ENCODE measurements around the gene POGK.
"Not testable (repeated sequence)": the region's sequence is repeated elsewhere in the genome, so short reads cannot be mapped to it uniquely, and the experiment has no call there.

Gene POGK

GRCh38 chr1:166858726-166859419 lies 19.6 kb downstream of the POGK start:
- DNase-seq = no peak

GRCh38 chr1:166859597-166859996 lies 20.3 kb downstream of the POGK start:
- DNase-seq = no peak

GRCh38 chr1:166865926-166866325 lies 26.7 kb downstream of the POGK start:
- DNase-seq = no peak

GRCh38 chr1:166868639-166869038 lies 29.4 kb downstream of the POGK start:
- no peak for DNase-seq

GRCh38 chr1:166869318-166870099 lies 30.2 kb downstream of the POGK start:
- DNase-seq = no peak

- DNase-seq = no peak
Measured at GRCh38 chr1:166870584-166870983, 31.3 kb downstream of the POGK start.

GRCh38 chr1:166874464-166874863 lies 35.2 kb downstream of the POGK start:
- no peak for DNase-seq

- DNase-seq = no peak
Measured at GRCh38 chr1:166875302-166875733, 36.0 kb downstream of the POGK start.

- DNase-seq = peak; percentile 94
Measured at GRCh38 chr1:166875734-166876539, 36.7 kb downstream of the POGK start, which contains the start of gene TADA1. Gene TADA1, minus strand, starts transcription at chr1:166876264. Its CDS starts 31 bp downstream, at chr1:166876233.

GRCh38 chr1:166876540-166876838 lies 37.2 kb downstream of the POGK start:
- DNase-seq = no peak

- DNase-seq = not testable (repeated sequence)
Measured at GRCh38 chr1:166878173-166878917, 39.1 kb downstream of the POGK start.

- no peak for DNase-seq
Measured at GRCh38 chr1:166882893-166883292, 43.6 kb downstream of the POGK start.

- no peak for DNase-seq
Measured at GRCh38 chr1:166884040-166884642, 44.9 kb downstream of the POGK start.

- no peak for DNase-seq
Measured at GRCh38 chr1:166884971-166885370, 45.7 kb downstream of the POGK start.

- DNase-seq = no peak
Measured at GRCh38 chr1:166888373-166889111, 49.3 kb downstream of the POGK start.

GRCh38 chr1:166889776-166890175 lies 50.5 kb downstream of the POGK start:
- no peak for DNase-seq

- DNase-seq = no peak
Measured at GRCh38 chr1:166895766-166896165, 56.5 kb downstream of the POGK start.

- no peak for DNase-seq
Measured at GRCh38 chr1:166899769-166900168, 60.5 kb downstream of the POGK start.

GRCh38 chr1:166900987-166901386 lies 61.7 kb downstream of the POGK start:
- DNase-seq = no peak

GRCh38 chr1:166902279-166902678 lies 63.0 kb downstream of the POGK start:
- DNase-seq = no peak

- DNase-seq = no peak
Measured at GRCh38 chr1:166903232-166903631, 64.0 kb downstream of the POGK start.

- DNase-seq = no peak
Measured at GRCh38 chr1:166905136-166905535, 65.9 kb downstream of the POGK start.
